Measurements from ENCODE around the gene PRMT3. TPM values are rescaled to one million over a fixed set of nuclear protein-coding genes. Genes with fewer than 3 reads are reported as not detected.

Gene PRMT3
- total RNA-seq, 1 experiment from 2014 or later, result 31.4 TPM

DNA sequence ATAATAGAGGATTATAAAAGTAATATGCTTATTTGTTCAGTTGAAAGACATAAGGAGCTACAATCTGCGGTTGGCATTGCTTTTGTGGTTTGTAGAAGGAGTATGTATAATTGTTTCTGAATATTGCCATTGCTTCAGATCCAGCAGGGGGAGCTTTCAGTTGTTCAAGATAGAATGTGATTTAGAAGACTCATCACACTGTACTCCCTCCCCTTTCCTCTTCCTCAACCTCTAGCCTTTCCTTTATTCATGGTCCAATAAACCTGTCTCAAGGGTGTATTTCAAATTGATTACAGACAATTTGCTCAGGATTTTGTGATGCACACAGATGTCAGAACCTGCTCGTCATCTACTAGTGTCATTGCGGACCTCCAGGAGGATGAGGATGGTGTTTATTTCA, 9.8 kb downstream of the PRMT3 start:
- POLR2A ChIA-PET, result no interaction called here
- no peak overlapping the region for H3K4me3 Mint-ChIP-seq
- no peak overlapping the region for H3K27ac Mint-ChIP-seq
- H3K36me3 Mint-ChIP-seq, result peaks cover 36% of the 10 kb centered on the region
- TF ChIP-seq, protein P1, sequence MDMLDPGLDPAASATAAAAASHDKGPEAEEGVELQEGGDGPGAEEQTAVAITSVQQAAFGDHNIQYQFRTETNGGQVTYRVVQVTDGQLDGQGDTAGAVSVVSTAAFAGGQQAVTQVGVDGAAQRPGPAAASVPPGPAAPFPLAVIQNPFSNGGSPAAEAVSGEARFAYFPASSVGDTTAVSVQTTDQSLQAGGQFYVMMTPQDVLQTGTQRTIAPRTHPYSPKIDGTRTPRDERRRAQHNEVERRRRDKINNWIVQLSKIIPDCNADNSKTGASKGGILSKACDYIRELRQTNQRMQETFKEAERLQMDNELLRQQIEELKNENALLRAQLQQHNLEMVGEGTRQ (CRISPR knock-in tag; IDR thresholded peaks at IDR 0.05), result no peak
- TF ChIP-seq NFE2L1 (CRISPR knock-in tag; IDR thresholded peaks at IDR 0.05) (no peak), RELA (CRISPR knock-in tag; IDR thresholded peaks at IDR 0.05; ENCODE audit: borderline replicate concordance) (no peak), SOX15 (CRISPR knock-in tag; IDR thresholded peaks at IDR 0.05) (no peak), OVOL2 (CRISPR knock-in tag; IDR thresholded peaks at IDR 0.05; ENCODE audit: borderline replicate concordance) (no peak), GTF2I (CRISPR knock-in tag; conservative IDR thresholded peaks at IDR 0.05) (no peak), JAZF1 (CRISPR knock-in tag; IDR thresholded peaks at IDR 0.05) (no peak), ESRRA (CRISPR knock-in tag; IDR thresholded peaks at IDR 0.05; ENCODE audit: borderline replicate concordance) (no peak), ZNF317 (CRISPR knock-in tag; IDR thresholded peaks at IDR 0.05; ENCODE audit: borderline replicate concordance, low read depth) (no peak), ZNF396 (CRISPR knock-in tag; IDR thresholded peaks at IDR 0.05; ENCODE audit: borderline replicate concordance) (no peak), ZBTB21 (CRISPR knock-in tag; IDR thresholded peaks at IDR 0.05; ENCODE audit: borderline replicate concordance) (no peak), FOXP1 (CRISPR knock-in tag; IDR thresholded peaks at IDR 0.05; ENCODE audit: borderline replicate concordance) (no peak), ATF1 (CRISPR knock-in tag; IDR thresholded peaks at IDR 0.05) (no peak), FOXK1 (CRISPR knock-in tag; IDR thresholded peaks at IDR 0.05) (no peak), NR1H2 (CRISPR knock-in tag; IDR thresholded peaks at IDR 0.05) (no peak), ZNF121 (CRISPR knock-in tag; IDR thresholded peaks at IDR 0.05) (no peak)
- TF ChIP-seq, protein P2, sequence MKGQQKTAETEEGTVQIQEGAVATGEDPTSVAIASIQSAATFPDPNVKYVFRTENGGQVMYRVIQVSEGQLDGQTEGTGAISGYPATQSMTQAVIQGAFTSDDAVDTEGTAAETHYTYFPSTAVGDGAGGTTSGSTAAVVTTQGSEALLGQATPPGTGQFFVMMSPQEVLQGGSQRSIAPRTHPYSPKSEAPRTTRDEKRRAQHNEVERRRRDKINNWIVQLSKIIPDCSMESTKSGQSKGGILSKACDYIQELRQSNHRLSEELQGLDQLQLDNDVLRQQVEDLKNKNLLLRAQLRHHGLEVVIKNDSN (CRISPR knock-in tag; IDR thresholded peaks at IDR 0.05), result no peak
- TF ChIP-seq, protein P3, sequence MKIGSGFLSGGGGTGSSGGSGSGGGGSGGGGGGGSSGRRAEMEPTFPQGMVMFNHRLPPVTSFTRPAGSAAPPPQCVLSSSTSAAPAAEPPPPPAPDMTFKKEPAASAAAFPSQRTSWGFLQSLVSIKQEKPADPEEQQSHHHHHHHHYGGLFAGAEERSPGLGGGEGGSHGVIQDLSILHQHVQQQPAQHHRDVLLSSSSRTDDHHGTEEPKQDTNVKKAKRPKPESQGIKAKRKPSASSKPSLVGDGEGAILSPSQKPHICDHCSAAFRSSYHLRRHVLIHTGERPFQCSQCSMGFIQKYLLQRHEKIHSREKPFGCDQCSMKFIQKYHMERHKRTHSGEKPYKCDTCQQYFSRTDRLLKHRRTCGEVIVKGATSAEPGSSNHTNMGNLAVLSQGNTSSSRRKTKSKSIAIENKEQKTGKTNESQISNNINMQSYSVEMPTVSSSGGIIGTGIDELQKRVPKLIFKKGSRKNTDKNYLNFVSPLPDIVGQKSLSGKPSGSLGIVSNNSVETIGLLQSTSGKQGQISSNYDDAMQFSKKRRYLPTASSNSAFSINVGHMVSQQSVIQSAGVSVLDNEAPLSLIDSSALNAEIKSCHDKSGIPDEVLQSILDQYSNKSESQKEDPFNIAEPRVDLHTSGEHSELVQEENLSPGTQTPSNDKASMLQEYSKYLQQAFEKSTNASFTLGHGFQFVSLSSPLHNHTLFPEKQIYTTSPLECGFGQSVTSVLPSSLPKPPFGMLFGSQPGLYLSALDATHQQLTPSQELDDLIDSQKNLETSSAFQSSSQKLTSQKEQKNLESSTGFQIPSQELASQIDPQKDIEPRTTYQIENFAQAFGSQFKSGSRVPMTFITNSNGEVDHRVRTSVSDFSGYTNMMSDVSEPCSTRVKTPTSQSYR (CRISPR knock-in tag; IDR thresholded peaks at IDR 0.05), result no peak
- TF ChIP-seq, protein P4, sequence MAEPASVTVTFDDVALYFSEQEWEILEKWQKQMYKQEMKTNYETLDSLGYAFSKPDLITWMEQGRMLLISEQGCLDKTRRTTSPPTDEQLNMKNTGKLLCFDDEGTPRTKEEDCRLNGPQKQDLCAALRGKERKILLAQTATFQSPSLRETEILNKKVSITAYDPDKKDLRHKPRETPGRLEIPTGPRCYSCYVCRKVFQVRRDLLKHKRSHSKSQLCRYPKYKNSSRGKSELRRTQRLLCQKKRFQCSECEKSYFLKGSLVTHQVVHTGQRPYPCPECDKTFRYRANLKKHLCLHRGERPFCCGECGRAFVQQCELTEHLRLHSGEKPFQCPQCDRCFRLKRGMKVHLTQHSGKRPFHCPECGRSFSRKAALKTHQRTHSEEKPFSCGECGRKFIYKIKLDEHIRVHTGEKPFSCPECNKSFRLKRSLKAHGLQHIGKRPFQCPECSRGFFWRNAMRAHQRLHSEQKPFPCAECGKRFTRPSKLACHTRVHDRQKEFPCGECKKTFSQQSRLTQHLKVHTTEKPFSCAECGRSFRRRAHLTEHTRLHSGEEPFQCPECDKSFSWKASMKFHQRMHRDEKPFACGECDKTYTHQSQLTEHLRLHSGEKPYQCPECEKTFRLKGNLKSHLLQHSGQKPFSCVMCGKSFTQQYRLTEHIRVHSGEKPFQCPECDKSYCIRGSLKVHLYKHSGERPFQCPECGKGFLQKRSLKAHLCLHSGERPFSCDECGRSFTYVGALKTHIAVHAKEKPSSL (CRISPR knock-in tag; conservative IDR thresholded peaks at IDR 0.05), result no peak
- TF ChIP-seq, protein P5, sequence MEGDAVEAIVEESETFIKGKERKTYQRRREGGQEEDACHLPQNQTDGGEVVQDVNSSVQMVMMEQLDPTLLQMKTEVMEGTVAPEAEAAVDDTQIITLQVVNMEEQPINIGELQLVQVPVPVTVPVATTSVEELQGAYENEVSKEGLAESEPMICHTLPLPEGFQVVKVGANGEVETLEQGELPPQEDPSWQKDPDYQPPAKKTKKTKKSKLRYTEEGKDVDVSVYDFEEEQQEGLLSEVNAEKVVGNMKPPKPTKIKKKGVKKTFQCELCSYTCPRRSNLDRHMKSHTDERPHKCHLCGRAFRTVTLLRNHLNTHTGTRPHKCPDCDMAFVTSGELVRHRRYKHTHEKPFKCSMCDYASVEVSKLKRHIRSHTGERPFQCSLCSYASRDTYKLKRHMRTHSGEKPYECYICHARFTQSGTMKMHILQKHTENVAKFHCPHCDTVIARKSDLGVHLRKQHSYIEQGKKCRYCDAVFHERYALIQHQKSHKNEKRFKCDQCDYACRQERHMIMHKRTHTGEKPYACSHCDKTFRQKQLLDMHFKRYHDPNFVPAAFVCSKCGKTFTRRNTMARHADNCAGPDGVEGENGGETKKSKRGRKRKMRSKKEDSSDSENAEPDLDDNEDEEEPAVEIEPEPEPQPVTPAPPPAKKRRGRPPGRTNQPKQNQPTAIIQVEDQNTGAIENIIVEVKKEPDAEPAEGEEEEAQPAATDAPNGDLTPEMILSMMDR (IDR thresholded peaks at IDR 0.05), result no peak
- H3K27me3 Mint-ChIP-seq (ENCODE audit: low read depth), result no peaks in the 10 kb centered on the region
- ATAC-seq, result peak; percentile 74
- H3K4me1 Mint-ChIP-seq, result no peaks in the 10 kb centered on the region
- H3K9me3 Mint-ChIP-seq, result no peaks in the 10 kb centered on the region
- CTCF ChIA-PET, result interaction anchor here (0.6 to 5.1 kb wide), 11 partner anchors 9 to 358 kb away, joined by 3 to 39 read pairs (median 4); no protein-coding TSS in a partner anchor
- DNase-seq (ENCODE audit: low spot score), result no peak

Data from WTC11 (cell line).